ENCODE data around the gene BCAR3.

Gene BCAR3

DNA sequence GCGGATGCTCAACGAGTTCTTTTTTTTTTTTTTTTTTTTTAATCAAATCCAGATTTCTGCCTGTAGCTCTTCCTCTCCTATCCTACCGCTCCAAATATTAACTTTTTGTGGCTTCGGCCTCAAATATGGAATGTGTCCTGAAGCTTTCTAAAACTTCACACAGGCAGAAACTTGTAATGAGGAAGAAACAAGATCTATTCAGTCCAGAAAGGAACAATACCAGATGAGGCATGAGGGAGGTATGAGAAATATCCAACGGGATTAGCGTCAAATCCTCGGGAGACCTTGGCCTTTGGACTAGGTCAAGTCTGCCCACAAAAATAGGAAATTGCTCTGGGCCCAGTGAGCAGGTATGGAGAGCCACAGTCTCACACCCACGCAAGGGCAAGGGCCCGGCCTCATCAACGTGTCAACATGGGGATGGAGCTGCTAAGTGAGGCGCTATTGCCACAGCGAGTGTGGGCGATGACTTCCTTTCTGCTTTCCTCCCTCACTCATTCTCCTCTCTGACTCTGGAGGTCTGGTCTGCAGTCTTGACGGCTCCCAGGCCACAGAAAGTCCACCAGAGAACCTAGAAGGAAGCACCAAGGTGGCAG lies 66.6 kb downstream of the BCAR3 start:
- Mint-ChIP-seq H3K36me3 (ENCODE audit: insufficient read depth) (peaks cover 3% of the 10 kb centered on the region), H3K27ac (peak overlapping the region; percentile 44 to 74), H3K4me1 (ENCODE audit: low read depth in 2 of 2) (peaks cover 16 to 20% of the 10 kb centered on the region in 2 donors), H3K4me3 (peak overlapping the region; percentile 21 to 30), H3K9me3 (no peaks in the 10 kb centered on the region), H3K27me3 (no peaks in the 10 kb centered on the region)
- DNase-seq = peak in 1 of 3 experiments; percentile 19
- peak; percentile 78 for ATAC-seq (replicated peaks)

DNA sequence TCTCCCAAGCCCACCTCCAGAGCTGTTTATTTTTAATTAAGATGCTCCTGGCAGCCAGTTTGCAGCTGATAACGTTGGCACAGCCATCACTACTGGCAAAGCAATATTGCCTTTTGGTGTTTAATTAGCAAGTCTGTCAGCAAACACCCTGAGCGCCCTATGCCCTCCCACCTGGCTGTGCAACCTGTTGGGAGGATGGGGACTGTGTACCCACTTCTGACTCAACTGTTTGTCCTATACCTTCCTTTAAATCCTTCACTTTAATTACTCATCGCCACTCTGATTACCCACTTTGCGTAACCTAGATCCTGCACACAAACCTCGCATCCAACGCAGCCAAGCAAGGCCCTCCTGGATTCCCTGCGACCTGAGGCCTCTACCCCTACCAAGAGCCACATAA lies 67.1 kb downstream of the BCAR3 start:
- DNase-seq (no peak), ATAC-seq (replicated peaks) (no peak)
- Mint-ChIP-seq H3K4me3 (no peak overlapping the region), H3K4me1 (ENCODE audit: low read depth in 2 of 2) (peaks cover 16 to 20% of the 10 kb centered on the region in 2 donors), H3K27ac (peak overlapping the region in 1 of 2 donors; percentile 74), H3K9me3 (no peaks in the 10 kb centered on the region), H3K36me3 (ENCODE audit: insufficient read depth) (peaks cover 3% of the 10 kb centered on the region), H3K27me3 (no peaks in the 10 kb centered on the region)

DNA sequence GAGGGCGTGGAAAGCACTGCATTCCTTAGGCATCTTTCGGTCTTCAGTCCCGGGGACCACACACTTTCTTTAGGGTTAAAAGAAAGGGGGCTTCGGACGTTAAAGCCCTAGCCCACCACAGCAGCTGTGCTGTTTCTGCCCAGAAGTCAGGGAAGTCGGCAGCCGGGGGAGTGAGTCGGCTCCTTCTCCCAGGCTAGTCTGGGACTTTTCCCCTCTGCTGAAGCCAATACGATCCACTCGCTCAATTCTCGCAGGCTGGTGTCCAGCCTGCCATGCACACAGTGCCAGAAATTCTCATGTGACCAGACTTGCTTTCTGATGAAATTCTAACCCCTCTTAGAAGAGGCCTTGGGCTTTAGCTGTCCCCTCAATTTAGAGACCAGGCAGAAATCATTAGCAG lies 67.7 kb downstream of the BCAR3 start:
- Mint-ChIP-seq H3K4me3 (no peak overlapping the region), H3K36me3 (ENCODE audit: insufficient read depth) (peaks cover 3% of the 10 kb centered on the region)
- ATAC-seq (replicated peaks) = no peak

DNA sequence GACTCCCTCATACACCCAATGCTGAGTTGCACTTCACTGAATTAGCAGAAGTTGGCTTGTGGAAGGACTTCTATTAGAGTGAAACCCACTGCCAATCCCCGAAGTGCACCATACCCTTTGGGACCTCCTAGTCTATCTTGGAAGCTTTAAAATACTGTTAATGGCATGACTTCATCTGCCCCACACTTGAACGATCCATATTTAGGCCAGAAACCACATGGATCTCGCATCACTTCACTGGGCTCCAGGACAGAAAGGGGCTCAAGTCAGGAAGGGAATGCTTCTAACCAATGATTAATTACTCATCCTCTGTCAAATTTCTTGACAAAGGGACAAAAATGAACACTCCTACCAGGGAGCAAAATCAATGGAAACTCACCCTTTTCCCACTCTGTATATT lies 69.1 kb downstream of the BCAR3 start:
- Mint-ChIP-seq H3K36me3 (ENCODE audit: insufficient read depth) (peaks cover 4% of the 10 kb centered on the region), H3K9me3 (no peaks in the 10 kb centered on the region), H3K27me3 (peaks cover 0 to 14% of the 10 kb centered on the region in 2 donors), H3K4me1 (ENCODE audit: low read depth in 2 of 2) (peaks cover 20% of the 10 kb centered on the region in 2 donors), H3K27ac (no peak overlapping the region), H3K4me3 (no peak overlapping the region)
- DNase-seq = no peak
- no peak for ATAC-seq (replicated peaks)

More for the DNA sequence above, 67.7 kb downstream of the BCAR3 start:
- no peak overlapping the region for H3K27ac Mint-ChIP-seq
- no peaks in the 10 kb centered on the region for H3K9me3 Mint-ChIP-seq
- DNase-seq = no peak
- H3K4me1 Mint-ChIP-seq (ENCODE audit: low read depth in 2 of 2) = peaks cover 17 to 20% of the 10 kb centered on the region in 2 donors
- H3K27me3 Mint-ChIP-seq = peaks cover 0 to under 1% of the 10 kb centered on the region in 2 donors

DNA sequence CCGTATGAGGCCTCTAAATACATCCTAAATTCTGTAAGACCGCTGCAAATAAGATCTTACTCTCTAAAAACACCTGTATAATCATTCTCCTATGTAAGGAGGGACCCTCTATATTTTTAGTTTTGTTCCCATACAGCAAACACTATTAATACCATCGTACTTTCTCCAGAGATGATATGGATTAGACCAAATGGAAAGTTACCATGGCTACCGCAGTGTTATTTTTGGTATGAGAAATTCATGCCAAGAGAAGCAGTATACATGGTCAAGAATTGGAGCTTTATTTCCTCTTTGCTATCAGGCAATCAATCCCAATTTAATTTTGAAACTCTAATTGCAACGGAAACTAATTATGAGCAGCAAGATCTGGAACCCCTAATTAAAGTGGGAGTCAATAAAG lies 70.0 kb downstream of the BCAR3 start:
- Mint-ChIP-seq H3K27me3 (peaks cover 0 to 23% of the 10 kb centered on the region in 2 donors), H3K27ac (no peak overlapping the region), H3K4me3 (no peak overlapping the region), H3K36me3 (ENCODE audit: insufficient read depth) (peaks cover 6% of the 10 kb centered on the region), H3K9me3 (no peaks in the 10 kb centered on the region), H3K4me1 (ENCODE audit: low read depth in 2 of 2) (peaks cover 20% of the 10 kb centered on the region in 2 donors)
- DNase-seq (no peak), ATAC-seq (replicated peaks) (no peak)

DNA sequence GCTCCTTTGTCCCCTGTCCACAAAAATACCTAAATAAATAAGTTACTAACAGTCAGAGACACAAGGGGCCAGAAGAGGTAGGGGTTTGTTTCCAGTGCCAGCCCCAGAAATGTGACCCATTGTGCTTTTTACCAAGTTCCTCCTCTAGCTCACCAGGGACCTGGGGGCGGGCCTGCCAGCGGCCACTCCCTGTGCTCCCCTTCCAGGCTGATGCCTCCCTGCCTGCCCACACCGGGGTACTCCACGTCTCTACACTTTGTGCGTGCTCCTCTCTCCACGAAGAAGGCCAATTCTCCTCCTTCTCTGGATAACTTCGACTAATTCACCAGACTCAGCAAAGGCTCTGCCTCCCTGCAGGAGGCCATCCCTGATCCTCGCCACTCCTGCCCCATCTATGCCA lies 72.1 kb downstream of the BCAR3 start:
- H3K36me3 Mint-ChIP-seq (ENCODE audit: insufficient read depth) = peaks cover 3% of the 10 kb centered on the region
- DNase-seq (no peak), ATAC-seq (replicated peaks) (no peak)
- H3K4me1 Mint-ChIP-seq (ENCODE audit: low read depth in 2 of 2) = peaks cover under 1 to 6% of the 10 kb centered on the region in 2 donors
- no peak overlapping the region for H3K4me3 Mint-ChIP-seq
- no peak overlapping the region for H3K27ac Mint-ChIP-seq
- peaks cover 7 to 44% of the 10 kb centered on the region in 2 donors for H3K27me3 Mint-ChIP-seq
- no peaks in the 10 kb centered on the region for H3K9me3 Mint-ChIP-seq

DNA sequence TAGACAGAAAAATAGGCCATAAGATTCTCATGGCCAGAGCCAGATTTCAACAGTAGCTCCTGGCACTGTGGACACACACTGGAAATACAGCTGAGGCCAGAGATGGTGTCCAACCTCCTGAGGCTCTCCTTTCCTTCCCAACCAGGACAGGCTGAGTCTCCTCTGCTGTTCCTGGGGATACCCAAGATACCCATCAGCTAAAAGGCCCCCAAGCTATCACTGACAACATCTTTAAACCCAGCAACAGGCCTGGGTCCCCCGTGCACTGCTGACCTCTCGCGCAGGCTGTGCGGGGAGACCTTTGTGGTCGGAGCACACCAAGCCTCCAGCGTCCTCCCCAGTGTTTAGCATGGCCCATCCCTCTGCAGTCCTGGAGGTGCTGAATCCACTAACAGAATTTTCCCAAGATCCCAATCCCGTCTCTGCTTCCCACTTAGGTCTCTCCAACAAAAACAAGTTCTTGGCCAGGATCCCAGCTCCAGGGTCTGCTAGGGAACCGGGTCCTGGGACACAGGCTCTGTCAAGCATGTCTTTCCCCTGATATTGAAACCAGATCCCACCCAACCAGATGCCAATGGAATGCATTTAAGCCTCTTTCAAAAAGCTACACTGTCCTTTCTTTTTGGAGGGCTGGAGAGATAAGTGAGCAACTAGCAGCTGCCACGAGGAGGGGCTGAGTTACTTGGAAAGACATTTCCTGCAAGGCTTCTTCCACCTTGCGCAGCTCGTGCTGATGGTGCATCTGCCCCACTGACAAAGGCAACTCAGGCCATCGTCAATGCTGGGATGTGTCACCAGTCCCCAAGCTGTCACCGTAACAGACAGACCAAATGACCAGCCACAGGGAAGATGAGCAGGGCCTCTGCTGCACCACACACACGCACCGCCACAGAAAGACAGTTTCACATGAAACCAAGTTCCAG lies 73.2 kb downstream of the BCAR3 start:
- H3K27me3 Mint-ChIP-seq = peaks cover 18 to 46% of the 10 kb centered on the region in 2 donors
- DNase-seq (no peak), ATAC-seq (replicated peaks) (no peak)
- H3K4me3 Mint-ChIP-seq = no peak overlapping the region
- peaks cover 0 to 4% of the 10 kb centered on the region in 2 donors for H3K4me1 Mint-ChIP-seq (ENCODE audit: low read depth in 2 of 2)
- H3K9me3 Mint-ChIP-seq = no peaks in the 10 kb centered on the region
- peaks cover 3% of the 10 kb centered on the region for H3K36me3 Mint-ChIP-seq (ENCODE audit: insufficient read depth)
- no peak overlapping the region for H3K27ac Mint-ChIP-seq

DNA sequence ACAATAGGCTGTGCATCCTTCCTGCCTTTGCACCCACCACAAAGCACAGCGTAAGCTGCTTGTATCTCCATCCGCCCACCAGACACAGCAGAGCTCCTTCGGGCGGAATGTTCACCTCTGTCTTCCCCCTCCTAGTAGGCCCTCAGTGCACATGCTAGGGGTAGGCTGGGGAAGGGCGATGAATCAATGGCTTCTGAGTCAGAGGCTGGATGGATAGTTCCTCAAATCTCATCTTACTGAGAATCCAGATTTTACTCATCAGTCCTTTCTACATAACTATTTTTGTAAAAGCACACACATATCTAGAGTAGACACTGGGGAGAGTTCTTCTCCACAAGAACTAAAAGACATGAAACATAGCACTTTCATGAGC lies 73.8 kb downstream of the BCAR3 start:
- ATAC-seq (replicated peaks) = no peak
- peaks cover 0 to 4% of the 10 kb centered on the region in 2 donors for H3K4me1 Mint-ChIP-seq (ENCODE audit: low read depth in 2 of 2)
- H3K4me3 Mint-ChIP-seq = no peak overlapping the region
- H3K27me3 Mint-ChIP-seq = peaks cover 19 to 46% of the 10 kb centered on the region in 2 donors
- DNase-seq = no peak
- peaks cover 3% of the 10 kb centered on the region for H3K36me3 Mint-ChIP-seq (ENCODE audit: insufficient read depth)
- no peaks in the 10 kb centered on the region for H3K9me3 Mint-ChIP-seq
- no peak overlapping the region for H3K27ac Mint-ChIP-seq

DNA sequence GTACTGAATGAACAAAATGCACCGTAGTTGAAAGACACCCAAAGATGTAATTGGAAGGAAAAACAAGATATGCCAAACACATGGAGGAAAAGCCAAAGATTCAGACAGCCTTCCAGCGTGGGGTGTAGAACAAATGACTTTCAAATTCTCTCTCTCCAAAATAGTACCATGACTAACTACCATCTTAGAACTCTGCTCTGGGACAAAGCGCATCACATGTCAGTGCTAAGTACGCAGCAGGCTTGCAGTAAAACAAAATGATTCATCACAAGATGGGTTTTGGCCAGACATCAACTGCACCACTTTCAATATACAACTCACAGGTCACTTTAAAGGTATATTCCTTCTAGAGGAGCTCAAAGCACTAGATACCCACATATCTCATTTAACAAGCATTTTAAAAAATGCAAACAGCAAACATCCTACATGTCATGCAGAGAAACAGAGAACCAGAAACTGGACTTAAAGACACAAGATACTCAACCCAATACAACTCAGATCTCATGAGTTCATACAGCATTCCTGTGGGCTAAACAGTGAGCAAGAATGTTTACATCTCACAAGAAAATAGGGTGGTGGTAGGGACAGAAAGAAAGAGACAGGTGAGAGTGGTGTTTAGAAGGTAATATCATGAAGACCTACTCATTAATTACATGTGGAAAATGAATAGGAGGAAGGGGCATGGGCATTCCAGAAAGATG lies 75.7 kb downstream of the BCAR3 start:
- no peaks in the 10 kb centered on the region for H3K9me3 Mint-ChIP-seq
- H3K27ac Mint-ChIP-seq = no peak overlapping the region
- H3K4me1 Mint-ChIP-seq (ENCODE audit: low read depth in 2 of 2) = peaks cover 0 to 4% of the 10 kb centered on the region in 2 donors
- H3K27me3 Mint-ChIP-seq = peaks cover 24 to 61% of the 10 kb centered on the region in 2 donors
- no peak overlapping the region for H3K4me3 Mint-ChIP-seq
- peaks cover 3% of the 10 kb centered on the region for H3K36me3 Mint-ChIP-seq (ENCODE audit: insufficient read depth)
- ATAC-seq (replicated peaks) = no peak
- no peak for DNase-seq

DNA sequence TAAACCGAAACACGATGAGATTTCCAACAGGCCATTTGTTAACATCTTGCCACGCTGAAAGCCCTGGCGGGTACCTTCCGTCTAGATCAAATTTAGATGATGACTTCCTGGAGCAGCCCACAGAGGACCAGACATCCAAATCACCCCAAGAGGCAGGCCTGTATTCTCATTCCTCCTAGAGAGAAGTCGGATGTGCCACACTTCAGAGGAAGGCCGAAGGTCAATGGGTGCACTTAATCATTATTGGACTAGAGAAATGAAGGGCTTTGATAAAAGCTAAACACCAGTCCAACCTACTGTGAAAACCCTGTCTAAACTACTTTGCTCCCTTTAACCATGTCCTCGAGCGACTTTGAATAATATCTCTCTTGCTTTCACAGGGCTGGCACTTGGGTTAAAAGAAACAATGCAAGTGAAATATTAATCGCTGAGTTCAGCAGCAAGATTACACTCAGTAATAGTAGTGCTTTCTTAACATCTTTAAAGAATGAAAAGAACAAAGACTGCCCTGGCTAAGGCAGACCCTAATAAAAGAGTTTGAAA lies 76.5 kb downstream of the BCAR3 start:
- Mint-ChIP-seq H3K27ac (no peak overlapping the region), H3K4me1 (ENCODE audit: low read depth in 2 of 2) (peaks cover 0 to 4% of the 10 kb centered on the region in 2 donors), H3K36me3 (ENCODE audit: insufficient read depth) (peaks cover 3% of the 10 kb centered on the region), H3K4me3 (no peak overlapping the region), H3K9me3 (no peaks in the 10 kb centered on the region), H3K27me3 (peaks cover 25 to 61% of the 10 kb centered on the region in 2 donors)
- no peak for DNase-seq
- no peak for ATAC-seq (replicated peaks)

DNA sequence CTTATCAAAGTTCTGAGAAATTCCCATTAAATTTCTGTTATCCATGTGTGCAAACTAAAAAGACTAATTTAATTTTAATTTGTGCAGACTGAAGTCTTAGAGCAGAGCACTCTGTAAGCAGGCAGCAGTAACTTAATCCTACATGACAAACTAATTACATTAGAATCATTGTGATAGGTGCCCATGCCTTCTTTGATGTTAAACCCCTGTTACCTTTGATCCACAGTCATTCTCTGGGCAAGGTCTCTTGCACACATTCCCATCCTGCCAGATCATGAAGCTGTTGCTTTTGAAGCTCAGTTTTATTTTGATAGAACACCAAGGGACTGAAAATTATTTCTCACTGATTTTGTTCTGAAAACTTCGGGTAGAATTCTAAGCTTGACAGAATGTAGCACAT lies 77.2 kb downstream of the BCAR3 start:
- Mint-ChIP-seq H3K36me3 (ENCODE audit: insufficient read depth) (peaks cover 3% of the 10 kb centered on the region), H3K9me3 (no peaks in the 10 kb centered on the region), H3K4me1 (ENCODE audit: low read depth in 2 of 2) (peaks cover 0 to 4% of the 10 kb centered on the region in 2 donors), H3K4me3 (no peak overlapping the region), H3K27ac (no peak overlapping the region), H3K27me3 (peaks cover 30 to 61% of the 10 kb centered on the region in 2 donors)
- ATAC-seq (replicated peaks) = no peak
- DNase-seq = no peak

DNA sequence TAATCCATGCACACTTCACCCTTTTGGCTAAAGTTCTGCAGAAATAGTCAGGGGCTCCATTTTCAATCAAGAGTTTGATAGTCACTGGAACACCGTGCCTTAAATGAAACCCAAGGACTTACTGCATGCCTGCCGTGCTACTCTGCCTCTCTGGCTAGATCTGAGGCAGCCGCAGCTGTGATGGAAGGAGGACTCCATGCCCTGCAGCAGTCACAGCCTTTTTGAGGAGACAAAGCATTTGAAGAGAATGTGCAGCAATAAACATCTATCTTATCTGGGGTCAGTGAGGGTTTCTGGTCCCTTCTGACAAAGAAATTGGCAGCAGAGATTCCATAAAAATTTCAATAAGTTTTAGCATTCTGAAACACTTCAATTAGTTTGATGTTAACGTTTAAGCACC lies 78.0 kb downstream of the BCAR3 start:
- DNase-seq (no peak), ATAC-seq (replicated peaks) (no peak)
- H3K36me3 Mint-ChIP-seq (ENCODE audit: insufficient read depth) = peaks cover 3% of the 10 kb centered on the region
- H3K27ac Mint-ChIP-seq = no peak overlapping the region
- no peaks in the 10 kb centered on the region for H3K4me1 Mint-ChIP-seq (ENCODE audit: low read depth in 2 of 2)
- no peaks in the 10 kb centered on the region for H3K9me3 Mint-ChIP-seq
- peaks cover 30 to 65% of the 10 kb centered on the region in 2 donors for H3K27me3 Mint-ChIP-seq
- no peak overlapping the region for H3K4me3 Mint-ChIP-seq

DNA sequence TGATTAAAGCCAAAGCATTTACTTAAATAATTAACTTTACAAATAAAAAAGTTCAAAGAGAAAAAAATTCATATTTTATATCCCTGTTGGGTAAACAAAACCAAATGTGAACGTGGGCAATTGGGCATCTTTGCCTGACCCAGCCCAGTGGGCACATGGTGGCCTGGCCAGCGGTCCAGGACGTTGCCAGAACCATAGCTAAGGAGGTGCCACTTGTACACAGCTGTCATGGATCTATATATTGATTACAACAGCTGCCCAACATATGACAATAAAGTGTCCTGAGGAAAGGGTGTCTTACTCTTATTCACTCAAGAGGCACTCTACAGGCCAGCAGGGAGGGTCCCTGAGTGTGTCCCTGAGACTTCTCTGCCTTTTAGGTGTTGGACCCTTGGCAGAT lies 78.5 kb downstream of the BCAR3 start:
- Mint-ChIP-seq H3K27ac (no peak overlapping the region), H3K36me3 (ENCODE audit: insufficient read depth) (peaks cover 3% of the 10 kb centered on the region), H3K4me3 (no peak overlapping the region), H3K9me3 (no peaks in the 10 kb centered on the region), H3K4me1 (ENCODE audit: low read depth in 2 of 2) (no peaks in the 10 kb centered on the region), H3K27me3 (peaks cover 30 to 65% of the 10 kb centered on the region in 2 donors)
- DNase-seq (no peak), ATAC-seq (replicated peaks) (no peak)

Data from effector memory CD8-positive, alpha-beta T cell (primary cell).